Thyroid gland (tissue), 4 donors: Measurements from ENCODE around the gene ELMO1.

Experiments used
- POLR2A ChIP-seq, 2 donors: fragments of 450-650 bp; IDR thresholded peaks; one replicate each; pipeline ENCODE4 v1.6.1; 2017; ENCODE audit warnings: antibody characterized with exemption in 2 of 2, mild to moderate bottlenecking in 2 of 2, moderate library complexity in 1 of 2
- TF ChIP-seq, protein P1 (sequence below), 6 experiments: fragments of 200-600 bp in 3 of 6; fragments of 450-650 bp in 3 of 6; sonication (generic) in 3 of 6; IDR thresholded peaks; one replicate each; pipeline ENCODE4 v1.5.1; 2016 to 2019; ENCODE audit warnings: antibody characterized with exemption in 6 of 6, mild to moderate bottlenecking in 2 of 6, inconsistent platforms in 1 of 6, moderate library complexity in 1 of 6

DNA sequence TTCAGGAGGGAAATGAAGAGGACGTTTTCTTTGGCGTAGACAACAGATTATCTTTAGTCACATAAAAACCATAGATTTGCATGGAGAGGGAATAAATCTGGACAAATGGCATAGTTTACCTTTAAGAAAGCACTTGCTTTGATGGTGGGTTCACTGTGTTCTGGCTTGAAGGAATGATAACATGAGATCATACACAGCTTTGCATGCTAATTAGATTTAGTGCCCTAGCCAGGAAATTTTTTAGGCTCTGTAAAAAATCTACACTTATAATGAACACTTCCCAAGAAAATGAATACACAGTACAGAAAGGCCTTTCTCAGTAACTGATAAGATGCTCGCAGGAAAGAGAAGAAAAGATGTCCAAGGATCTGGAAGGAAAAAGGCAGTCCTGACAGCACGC, 506.1 kb downstream of the ELMO1 start:
- TF ChIP-seq POLR2A (IDR thresholded peaks at IDR 0.05) = no peak
- TF ChIP-seq, protein P1, sequence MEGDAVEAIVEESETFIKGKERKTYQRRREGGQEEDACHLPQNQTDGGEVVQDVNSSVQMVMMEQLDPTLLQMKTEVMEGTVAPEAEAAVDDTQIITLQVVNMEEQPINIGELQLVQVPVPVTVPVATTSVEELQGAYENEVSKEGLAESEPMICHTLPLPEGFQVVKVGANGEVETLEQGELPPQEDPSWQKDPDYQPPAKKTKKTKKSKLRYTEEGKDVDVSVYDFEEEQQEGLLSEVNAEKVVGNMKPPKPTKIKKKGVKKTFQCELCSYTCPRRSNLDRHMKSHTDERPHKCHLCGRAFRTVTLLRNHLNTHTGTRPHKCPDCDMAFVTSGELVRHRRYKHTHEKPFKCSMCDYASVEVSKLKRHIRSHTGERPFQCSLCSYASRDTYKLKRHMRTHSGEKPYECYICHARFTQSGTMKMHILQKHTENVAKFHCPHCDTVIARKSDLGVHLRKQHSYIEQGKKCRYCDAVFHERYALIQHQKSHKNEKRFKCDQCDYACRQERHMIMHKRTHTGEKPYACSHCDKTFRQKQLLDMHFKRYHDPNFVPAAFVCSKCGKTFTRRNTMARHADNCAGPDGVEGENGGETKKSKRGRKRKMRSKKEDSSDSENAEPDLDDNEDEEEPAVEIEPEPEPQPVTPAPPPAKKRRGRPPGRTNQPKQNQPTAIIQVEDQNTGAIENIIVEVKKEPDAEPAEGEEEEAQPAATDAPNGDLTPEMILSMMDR (IDR thresholded peaks at IDR 0.05) = no peak
